A673 (cell line): ENCODE measurements around the gene EFS.

Source experiments
- EZH2 ChIP-seq: fragments of 200-600 bp; sonication (generic); IDR thresholded peaks from 2 replicates; pipeline ENCODE4 v1.6.1; 2017; ENCODE audit warnings: borderline replicate concordance, low read depth, mild to moderate bottlenecking, mixed read lengths, antibody characterized with exemption, low read length; ENCODE audit not compliant: poor library complexity, severe bottlenecking
- TF ChIP-seq, protein P1 (sequence below): fragments of 300-800, 200-600 bp; sonication (generic); conservative IDR thresholded peaks from 2 replicates; pipeline ENCODE4 v1.5.1; 2017; ENCODE audit warnings: low read depth, mild to moderate bottlenecking, antibody characterized with exemption, low read length, moderate library complexity, mixed read lengths

DNA sequence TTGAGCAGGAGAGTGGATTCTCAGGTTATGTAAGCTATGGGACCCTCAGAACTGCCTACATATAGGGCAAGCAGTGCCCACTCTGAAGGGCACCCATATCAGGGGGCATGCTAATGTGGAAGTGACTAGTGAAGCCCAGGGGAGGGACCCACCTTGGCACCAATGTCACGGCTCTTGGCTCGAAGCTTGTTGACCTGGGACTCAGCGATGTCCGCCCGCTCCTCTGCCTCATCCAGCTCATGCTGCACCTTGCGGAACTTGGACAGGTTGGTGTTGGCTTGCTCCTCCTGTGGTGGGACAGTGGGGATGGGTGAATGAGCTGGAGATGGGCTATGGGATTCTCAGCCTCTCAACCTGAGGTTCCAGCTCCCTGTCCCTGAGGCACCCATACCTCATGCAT, 17.3 kb upstream of the EFS start:
- TF ChIP-seq, protein P1, sequence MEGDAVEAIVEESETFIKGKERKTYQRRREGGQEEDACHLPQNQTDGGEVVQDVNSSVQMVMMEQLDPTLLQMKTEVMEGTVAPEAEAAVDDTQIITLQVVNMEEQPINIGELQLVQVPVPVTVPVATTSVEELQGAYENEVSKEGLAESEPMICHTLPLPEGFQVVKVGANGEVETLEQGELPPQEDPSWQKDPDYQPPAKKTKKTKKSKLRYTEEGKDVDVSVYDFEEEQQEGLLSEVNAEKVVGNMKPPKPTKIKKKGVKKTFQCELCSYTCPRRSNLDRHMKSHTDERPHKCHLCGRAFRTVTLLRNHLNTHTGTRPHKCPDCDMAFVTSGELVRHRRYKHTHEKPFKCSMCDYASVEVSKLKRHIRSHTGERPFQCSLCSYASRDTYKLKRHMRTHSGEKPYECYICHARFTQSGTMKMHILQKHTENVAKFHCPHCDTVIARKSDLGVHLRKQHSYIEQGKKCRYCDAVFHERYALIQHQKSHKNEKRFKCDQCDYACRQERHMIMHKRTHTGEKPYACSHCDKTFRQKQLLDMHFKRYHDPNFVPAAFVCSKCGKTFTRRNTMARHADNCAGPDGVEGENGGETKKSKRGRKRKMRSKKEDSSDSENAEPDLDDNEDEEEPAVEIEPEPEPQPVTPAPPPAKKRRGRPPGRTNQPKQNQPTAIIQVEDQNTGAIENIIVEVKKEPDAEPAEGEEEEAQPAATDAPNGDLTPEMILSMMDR: no peak
- no peak for TF ChIP-seq EZH2
